Hematopoietic multipotent progenitor cell treated with erythropoietin and hydrocortisone succinate and interleukin-3 and kit ligand, for 8 days (in vitro differentiated cells): ENCODE measurements around the gene FAF1.
A peak's percentile ranks its signal among the peaks of the same experiment; 100 is the strongest.

Source experiments
- DNase-seq: peaks from one replicate; pipeline ENCODE4 v3.0.0-alpha.2; 2015

FAF1 gene

DNA sequence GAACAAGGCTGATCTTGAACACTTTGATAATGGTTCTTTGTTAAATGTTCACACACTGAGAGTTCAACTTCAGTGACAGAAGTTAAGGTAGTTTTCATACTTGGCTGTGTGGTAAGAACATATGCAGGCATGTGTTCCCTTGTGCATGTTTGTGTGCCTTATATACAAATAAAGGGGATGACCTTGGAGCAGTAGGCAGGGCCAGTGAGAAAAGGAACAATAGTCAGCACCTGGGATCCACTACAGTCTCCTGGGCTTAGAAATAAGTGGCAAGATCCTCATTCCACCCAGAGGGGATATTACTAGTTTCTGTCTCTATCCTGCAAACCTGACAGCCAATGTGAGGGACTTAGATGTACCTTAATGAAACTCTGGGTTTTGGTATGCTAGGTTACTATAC, 486.6 kb downstream of the FAF1 start:
- no peak for DNase-seq

DNA sequence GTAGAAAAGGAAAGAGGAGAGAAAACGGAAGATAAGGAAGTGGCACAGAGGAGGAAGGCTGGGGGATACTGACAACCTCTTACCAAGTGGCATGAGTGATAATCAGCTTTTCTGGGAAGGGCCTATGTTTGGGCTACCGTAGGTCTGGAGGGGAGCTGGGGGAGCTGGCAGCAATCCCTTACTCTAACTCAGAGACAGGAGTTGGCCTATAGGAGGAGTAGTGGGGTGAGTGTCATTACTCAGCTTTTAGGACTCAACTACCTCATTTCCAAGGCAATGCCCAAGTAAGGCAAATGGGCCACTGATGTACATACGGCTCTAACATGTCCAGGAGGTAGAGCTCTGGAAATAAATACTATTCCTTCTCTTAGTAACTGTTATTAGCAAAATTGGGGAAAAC, 488.1 kb downstream of the FAF1 start:
- DNase-seq, result peak; percentile 21

DNA sequence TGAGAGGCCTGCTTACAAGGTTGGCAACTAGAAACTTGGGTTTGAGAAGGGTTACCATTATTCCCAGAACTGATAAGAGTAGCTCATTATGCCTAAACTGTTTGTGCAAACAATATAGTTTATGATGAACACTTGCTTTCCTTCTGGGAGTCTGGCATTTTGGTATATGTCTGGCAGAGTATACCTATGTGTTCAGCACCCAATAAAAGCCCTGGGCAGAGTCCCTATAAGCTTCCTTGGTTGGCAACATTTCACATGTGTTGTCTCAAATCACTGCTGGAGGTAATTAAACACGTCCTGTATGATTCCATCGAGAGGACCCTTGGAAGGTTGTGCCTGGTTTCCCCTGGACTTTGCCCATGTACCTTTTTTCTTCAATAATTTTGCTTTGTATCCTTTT, 497.1 kb downstream of the FAF1 start:
- no peak for DNase-seq

DNA sequence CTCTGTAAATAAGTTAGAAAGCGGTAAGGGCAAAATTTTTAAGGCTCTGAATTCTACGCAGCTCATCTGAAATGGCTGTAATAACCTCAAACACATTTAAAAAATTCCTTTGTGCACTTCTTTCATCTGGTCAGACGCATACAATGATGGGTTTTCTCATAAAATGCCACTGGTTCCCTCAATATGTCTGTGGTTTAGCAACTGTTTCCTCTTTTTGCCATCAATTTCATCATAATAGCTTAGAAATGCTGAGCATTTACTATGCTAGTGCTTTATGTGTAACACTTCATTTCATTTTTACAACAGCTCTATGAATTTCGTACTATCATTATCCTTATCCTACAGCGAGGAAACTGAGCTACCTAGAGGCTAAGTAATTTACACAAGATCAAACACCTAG, 501.6 kb downstream of the FAF1 start:
- DNase-seq, result no peak

DNA sequence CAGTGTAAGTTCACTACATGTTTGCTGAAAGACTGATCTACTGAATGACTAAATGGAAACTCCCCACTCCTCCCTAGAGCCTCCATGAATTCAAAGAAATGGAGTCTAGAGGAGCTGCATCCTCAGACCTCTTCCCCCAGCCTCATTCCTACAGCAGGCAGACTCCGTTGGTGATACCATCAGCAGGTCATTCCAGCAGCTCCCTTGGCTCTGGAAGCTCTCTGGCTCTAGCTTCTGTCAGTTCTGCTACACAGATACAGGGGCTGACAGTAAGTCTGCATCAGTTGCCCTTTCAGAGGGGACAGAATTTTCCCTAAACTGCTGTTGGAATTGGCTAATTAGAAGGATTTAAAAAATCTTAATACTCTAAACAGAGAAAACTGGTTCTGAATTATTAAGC, 505.2 kb downstream of the FAF1 start:
- DNase-seq, result no peak

DNA sequence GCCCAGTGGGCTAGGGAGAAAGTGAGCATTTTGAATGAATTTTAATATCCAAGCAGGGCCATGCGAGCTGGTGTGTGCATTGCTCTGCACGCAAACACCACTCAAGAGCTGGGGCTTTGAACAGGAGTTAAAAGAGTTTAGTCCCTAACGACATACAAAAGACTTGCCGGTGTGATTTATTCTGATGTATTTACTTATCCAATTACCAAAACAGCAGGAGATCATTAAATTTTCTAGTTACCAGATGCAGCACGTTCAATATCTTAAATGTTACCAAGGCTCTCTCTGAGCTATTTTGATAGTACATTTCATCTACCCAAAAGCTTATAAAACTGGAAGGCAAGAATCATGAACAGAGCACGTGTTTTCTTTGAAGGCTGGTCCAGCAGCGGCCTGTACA, 506.8 kb downstream of the FAF1 start:
- no peak for DNase-seq

DNA sequence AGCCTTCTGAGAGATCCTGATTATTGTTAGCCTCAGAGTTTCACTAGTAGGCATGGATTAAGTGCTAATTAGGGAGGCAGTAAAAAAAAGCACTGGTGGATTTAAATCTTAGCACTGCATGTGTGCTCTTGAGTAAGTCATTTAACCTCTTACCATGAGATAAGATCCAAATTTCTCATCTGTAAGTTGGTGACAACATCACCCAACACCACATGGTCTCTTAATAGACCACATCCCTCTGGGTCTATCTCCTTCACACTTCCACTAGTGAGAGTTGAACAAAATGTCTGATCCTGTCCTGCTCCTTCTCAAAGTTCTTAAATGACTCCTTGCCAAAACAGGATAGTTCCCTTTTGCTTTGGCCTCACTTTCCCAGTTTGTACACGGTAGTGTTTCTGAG, 507.4 kb downstream of the FAF1 start:
- peak; percentile 14 for DNase-seq

DNA sequence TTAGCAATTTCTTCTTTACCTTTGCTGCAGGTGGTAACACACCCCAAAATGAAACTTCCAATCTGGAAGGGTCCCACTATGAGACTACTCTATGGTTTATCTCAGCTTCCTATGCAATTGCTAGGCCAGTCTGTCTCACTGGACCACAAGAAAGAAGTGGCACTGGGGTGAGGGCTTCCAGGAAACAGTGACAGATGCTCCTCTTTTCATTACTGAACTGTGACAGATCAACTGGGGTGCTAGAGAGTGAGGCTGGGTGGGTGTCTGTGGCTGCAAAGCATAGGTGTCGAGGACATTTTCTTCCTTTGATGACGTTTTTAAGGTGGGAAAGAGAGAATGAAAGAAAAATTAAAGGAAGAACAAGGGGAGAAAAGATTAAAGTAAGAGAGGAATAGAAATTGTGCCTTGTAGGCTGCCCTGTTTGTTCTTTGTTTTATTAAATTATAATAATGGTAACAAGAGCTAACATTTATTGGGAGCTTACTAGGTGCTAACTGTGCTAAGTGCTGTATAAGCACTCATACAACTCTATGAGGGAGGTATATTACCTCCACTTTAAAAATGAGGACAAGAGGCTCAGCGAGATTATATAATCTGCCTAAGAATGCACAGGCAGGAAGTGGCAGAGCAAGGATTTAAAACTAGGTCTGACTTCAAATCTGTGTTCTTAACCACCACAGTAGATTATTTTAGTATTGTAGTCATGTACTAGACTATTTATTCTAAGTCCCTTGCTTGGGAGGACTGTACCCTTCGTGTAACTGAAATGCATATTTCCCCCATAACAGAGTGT, 509.0 kb downstream of the FAF1 start:
- no peak for DNase-seq

DNA sequence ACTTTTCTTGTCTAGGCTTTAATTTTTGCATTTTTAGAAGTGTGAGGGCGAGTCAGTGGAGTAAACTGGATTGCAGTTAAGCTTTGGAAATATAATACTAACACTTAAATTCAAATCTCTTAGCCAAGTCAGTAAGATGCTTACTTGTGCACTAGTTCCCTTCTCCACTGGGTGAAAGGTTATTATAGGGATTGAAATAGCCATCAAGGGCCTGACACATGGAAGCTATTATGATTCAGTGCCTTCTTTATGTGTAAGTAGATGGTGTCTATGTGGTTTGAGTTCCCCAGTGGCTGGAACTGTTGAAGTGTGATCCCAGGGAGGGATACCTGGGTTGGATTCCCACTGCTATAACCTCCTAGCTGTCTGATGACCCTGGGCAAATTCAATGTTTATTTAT, 512.1 kb downstream of the FAF1 start:
- no peak for DNase-seq

DNA sequence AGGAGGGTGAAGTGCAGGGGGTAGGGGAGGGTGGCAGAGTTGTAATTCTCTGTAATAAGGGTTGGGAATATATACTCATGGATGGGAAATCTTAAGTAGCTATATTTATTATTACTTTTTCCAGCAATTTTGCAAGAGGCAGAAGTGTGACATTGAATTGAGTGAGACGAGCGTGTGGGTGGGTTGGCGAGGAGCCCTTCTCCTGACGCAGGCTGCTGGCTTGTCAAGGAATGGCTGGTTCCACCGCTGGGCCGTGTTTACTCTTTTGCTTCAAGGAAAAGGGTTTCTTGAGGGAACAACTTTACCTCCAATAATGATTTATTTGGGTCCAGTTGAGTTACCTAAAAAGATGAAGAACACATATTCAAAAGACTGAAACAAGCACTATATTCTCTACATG, 518.9 kb downstream of the FAF1 start:
- DNase-seq, result no peak

DNA sequence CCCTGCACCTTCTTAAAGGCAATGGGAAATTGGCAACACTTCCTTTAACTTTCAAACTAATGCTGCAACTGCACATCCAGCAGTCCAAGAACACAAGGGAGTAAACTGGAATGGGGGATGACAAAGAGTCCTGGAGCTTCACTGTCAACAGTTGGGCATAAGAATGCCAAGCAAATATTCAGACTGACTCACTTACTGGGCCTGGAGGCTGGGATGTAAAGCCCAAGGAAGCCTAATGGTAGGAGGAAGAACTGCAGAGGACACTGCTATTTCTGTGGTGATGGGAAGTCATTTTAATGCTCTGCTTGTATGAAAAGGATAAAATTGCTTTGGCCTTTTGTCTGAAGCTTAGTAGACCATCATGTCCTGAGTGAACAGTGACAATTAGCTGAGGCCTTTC, 521.1 kb downstream of the FAF1 start:
- DNase-seq, result no peak

DNA sequence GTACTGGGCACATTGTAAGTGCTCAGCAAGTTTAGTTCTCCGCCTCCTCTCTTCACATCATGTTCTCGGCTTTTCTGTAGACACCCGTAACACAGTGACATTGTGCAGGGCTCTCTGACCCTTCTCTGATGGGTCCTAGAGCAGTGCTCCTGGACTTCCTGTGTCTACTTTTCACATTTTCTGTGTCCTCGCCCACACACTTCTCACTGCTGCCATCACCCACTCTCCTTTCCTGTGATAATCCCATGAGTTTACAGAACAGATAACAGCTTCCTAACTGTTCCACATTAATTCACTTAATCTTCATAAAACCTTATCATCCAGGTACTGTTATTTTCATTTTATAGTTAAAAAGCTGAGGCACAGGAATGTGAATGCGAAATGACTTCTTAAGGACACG, 523.6 kb downstream of the FAF1 start:
- DNase-seq, result no peak

DNA sequence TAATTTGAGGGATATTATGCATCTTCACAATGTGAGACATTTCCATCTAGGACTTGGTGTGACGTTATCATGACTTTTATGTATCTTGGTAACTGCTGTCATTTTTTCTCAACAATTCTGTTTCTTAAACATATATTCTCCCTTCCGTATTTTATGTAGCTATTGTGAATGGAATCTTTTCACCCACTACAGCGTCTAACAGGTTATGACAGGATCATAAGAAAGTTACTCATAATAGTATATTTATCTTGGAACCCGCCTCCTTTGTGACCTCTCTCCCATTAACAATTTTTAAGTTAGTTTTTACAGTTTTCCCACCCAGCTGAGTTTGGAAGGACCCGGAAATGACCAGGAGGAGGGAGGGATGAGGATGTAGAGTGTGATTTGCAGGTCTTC, 530.1 kb downstream of the FAF1 start:
- no peak for DNase-seq

DNA sequence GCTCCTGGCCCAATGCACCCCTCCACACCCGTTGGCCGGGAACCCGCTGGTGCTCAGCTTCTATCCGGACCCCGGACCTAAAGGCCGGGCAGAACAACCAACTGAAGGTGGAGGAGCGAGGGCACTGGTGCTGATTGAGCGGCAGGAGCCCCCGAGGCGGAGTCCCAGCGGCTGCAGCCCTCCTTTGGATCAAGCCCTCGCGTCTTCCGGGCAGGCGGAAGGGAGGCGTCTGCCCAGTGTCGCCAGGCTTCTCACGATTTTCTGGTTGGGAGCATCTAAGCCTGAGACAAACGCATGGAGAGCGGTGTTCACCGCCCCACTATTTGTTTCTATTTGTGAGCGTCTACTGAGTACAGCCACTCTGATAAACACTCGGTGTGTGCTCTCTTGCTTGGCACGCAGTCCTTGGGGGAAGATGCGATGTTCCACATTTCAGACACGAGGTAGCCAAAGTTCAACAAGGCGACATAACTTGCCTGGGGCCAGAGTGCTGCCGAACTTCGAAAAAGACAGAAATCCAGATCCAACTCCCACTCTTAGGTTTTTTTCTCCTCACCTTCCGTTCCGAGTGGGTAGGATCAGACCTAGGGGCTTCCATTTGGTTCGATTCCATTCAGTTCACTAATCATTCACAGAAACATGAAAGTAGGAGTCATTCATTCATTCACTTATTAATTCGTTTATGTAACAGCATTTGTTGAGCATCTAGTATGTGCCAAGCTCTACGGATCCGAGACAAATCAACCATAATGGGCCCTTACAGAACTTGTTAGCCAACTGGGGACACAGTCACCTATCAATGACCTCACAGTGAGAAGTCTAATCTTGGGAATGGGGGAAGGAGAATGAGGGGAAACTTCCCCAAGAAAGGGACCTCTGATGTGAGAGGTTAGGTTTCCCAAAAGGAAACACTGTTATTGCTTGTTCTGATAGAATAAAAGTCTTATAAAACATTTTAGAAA, 532.0 kb downstream of the FAF1 start:
- no peak for DNase-seq

DNA sequence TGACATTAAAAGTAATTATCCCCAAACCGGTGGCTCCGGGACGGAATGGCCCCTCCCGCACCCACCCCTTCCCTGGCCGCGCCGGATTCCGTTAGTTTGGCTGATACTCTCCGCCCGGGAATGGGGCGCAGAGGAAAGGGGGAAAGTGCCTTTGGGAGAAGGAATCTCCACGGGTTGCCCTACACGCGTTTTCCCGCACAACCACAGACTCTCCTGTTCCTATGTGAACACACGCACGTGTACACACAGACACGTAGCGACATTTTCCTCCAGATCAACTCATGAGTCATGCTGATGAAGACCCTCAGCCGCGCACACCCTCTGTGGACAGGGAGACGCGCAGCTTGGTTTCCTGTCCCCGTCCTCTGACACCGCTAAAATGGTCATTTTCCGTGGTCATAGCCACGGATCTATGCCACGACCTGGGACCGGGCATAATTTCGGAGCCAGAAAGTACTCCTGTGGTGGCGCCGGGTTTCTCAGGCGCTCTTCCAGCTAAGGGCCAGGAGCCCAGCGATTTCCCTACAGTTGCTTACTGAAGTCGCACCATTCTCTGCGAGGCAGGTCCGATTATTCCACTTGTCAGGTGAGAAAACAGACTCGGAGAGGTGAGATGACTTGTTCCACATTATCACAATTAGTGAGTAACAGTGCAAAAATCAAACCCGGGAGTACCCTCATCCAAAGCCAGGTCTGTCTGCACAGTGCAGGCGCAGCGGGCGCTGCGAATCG, 532.8 kb downstream of the FAF1 start:
- DNase-seq, result no peak

DNA sequence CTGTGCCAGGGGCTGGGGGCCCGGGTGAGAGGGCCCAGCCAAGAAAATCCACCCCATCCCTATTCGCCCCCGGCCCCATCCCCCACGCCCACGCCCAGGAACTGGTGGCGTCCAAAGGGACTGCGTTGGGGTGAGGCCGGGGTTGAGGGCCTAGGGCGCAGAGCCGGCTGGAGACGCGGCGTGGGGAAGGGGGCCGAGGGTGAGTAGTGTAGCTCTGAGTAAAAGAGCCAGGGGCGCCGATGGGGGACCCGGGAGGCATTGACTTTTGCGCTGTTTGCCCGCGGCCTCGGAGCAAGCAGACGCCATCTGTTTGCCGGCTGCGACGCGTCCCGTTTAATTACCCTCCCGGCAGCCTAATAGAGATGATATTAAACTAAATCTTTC, 533.4 kb downstream of the FAF1 start:
- DNase-seq, result no peak

DNA sequence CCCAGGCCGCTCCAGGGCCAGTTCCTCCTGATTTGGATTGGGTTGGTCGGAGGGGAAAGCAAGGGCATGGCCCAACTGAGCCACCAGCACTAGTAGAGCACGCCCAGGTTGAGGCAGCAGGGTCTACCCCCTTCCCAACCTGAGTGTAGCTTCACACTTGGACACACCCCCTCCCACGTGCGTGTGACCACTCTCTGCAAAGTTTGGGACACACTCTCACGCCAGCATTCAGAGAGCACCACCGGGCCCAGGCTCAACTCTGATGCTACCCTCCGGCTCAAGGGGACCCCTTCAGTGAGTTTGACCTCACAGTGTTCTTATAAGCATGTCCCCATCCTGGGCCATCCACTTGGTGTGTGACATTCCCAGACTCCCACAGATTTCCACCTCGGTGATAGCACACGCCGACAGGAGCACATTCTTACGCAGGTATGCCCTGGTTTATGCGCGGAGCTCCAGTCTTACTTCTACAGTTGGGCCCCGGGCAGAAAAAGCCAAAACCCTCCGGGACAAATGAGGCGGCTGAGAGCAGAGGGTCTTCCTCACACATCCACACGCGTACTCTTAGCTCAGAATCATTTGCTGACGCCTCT, 533.9 kb downstream of the FAF1 start:
- no peak for DNase-seq

DNA sequence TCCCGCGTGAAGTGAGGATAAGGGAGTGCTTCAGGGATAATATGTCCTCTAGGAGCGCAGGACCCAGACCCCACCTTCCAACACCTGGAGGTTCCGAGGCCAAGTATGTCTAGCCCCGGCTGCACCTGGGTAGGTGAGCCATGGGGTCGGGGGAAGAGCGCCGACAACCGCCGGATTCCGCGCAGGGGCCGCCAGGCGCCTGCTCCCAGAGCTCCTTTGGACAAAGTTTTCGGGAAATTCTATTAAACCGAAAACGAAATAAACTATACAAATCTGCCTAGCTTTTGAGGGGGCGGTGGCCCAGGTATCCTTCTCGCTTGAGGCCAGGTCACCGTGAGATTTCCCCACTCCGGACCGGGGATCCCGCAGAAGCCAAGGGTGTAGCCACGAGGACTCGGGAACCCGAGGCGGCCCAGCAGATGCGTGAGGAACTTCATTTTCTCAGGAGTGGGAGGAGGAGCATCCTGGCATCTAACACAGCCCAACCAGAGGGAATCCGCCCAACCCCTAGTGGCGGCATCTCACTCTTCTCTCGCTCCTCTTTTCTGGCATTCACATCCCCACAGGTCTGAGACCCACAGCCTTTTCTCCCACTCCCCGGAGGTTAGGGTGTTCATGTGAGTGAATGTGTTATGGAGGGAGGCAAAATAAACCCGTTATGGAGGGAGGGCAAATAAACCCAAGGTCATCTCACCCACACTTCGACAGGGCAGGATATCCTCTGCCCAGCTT, 534.5 kb downstream of the FAF1 start:
- DNase-seq, result no peak

DNA sequence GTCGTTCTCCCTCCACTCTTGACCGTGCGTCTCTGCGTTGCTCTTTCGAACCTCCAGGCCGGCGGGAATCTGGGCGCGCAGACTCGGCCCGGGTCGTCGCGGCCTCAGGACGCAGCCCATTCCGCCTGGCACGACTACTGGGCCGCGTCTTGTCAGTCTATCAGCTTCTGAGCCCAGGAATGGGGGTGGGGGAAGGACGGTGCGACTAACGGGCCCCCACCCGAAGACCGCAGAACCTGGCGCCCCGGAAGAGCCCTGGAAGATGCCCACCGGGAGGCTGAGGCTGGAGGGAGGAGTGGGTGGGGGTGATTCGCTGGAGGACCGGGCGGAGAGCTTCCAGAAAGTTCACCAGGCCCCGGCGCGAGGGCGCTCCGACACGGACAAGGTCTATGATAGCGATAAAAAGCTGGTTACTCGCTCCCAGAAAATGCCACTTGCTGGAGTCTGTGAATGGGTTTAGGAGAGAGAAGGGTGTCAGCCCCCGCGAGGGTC, 535.1 kb downstream of the FAF1 start:
- no peak for DNase-seq

DNA sequence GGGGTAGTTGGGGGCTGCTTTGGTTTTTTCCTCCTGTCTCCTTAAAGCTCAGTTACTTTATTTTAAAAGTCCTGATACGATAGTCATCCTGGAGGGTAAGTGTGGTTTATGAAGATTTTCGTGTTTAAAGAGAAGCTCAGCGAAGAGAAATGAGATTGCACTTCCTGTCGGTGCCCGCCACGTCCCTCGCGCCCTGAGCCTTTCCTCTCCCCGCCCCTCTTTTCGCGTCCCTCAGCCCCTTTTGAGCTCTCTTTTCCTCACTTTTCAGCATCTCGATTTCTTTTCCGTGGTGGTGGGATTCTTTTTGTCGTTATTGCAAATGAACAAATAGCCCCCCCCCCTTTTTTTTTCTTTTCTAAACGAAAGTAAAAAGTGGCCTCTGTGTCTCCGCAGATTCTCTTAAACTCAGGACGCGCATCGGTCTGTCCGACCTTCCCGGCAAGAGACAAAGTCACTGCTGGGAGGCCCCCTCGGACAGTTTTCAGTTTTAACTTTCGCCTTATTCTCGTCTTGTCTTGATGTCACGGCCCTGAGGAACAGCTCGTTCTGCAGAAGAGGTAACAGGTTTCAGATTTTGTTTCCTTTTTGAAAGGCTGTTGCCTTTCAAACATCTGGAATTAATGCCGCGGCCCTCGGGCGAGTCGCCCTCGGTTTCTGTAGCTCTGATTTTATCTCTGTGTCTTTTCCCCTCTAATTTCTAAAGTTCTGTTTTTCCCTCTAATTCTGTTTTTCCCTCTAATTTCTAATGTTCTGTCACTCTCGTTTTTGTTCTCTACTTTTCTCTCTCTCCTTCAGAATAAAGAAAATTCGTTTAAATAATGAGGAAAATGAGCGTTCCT, 535.8 kb downstream of the FAF1 start:
- DNase-seq, result no peak

DNA sequence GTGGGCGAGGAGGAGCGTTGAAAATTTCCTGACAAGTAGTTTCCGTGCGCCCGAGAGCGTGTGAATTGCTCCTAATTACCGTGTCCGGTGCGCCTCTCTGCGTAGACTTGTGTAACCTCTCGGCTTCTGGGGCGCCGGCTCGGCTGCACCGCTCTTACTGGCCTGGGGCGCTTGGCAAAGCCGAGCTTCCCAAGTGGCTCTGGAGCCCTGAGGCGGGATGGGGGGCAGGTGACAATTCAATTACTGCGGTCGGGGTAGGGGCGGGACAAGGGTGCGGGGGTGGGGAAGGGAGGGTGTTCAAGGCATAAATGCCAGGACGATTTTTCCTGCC, 536.4 kb downstream of the FAF1 start:
- DNase-seq, result no peak
